HG03378 (cell line): Measurements from ENCODE around the gene GRM5.
A peak's percentile ranks its signal among the peaks of the same experiment; 100 is the strongest.
"Not testable (repeated sequence)": the region's sequence is repeated elsewhere in the genome, so short reads cannot be mapped to it uniquely, and the experiment has no call there.

Experiments used
- ATAC-seq: cut with Tn5 transposase; IDR thresholded peaks from one replicate; pipeline ENCODE4 v1.9.1; 2021; ENCODE audit warnings: mild to moderate bottlenecking, moderate library complexity; ENCODE audit not compliant: unreplicated experiment

Gene GRM5

GRCh38 chr11:89065651-89066201 is at the start of gene GRM5:
Gene GRM5 (minus strand): TSS chr11:89065982. CDS start chr11:89047872, 18,110 bp downstream.
- ATAC-seq: not testable (repeated sequence)

GRCh38 chr11:89097956-89098355 is 32.2 kb upstream of the GRM5 start:
- ATAC-seq: peak; percentile 86

- ATAC-seq: not testable (repeated sequence)
Measured at GRCh38 chr11:89093806-89094205, 28.0 kb upstream of the GRM5 start.

- ATAC-seq: not testable (repeated sequence)
Measured at GRCh38 chr11:89084951-89085350, 19.2 kb upstream of the GRM5 start.

GRCh38 chr11:89070911-89071310 is 5.1 kb upstream of the GRM5 start:
- not testable (repeated sequence) for ATAC-seq

- ATAC-seq: no peak
Measured at GRCh38 chr11:89067264-89067663, 1.5 kb upstream of the GRM5 start.

GRCh38 chr11:89065066-89065465 is 716 bp downstream of the GRM5 start:
- no peak for ATAC-seq

GRCh38 chr11:89063481-89063951 is 2.3 kb downstream of the GRM5 start:
- ATAC-seq: not testable (repeated sequence)

- not testable (repeated sequence) for ATAC-seq
Measured at GRCh38 chr11:89062771-89063298, 2.9 kb downstream of the GRM5 start.

GRCh38 chr11:89061839-89062238 is 3.9 kb downstream of the GRM5 start:
- ATAC-seq: not testable (repeated sequence)

- not testable (repeated sequence) for ATAC-seq
Measured at GRCh38 chr11:89057406-89057805, 8.4 kb downstream of the GRM5 start.

GRCh38 chr11:89052220-89052619 is 13.6 kb downstream of the GRM5 start:
- no peak for ATAC-seq

- ATAC-seq: not testable (repeated sequence)
Measured at GRCh38 chr11:89047159-89047558, 18.6 kb downstream of the GRM5 start.

GRCh38 chr11:89043861-89044588 is 21.8 kb downstream of the GRM5 start:
- not testable (repeated sequence) for ATAC-seq

- not testable (repeated sequence) for ATAC-seq
Measured at GRCh38 chr11:89029671-89030070, 36.1 kb downstream of the GRM5 start.

GRCh38 chr11:89021339-89021738 is 44.4 kb downstream of the GRM5 start:
- ATAC-seq: no peak

- not testable (repeated sequence) for ATAC-seq
Measured at GRCh38 chr11:89019827-89020547, 45.8 kb downstream of the GRM5 start.

- ATAC-seq: no peak
Measured at GRCh38 chr11:89016214-89016613, 49.6 kb downstream of the GRM5 start.

- no peak for ATAC-seq
Measured at GRCh38 chr11:89015614-89016013, 50.2 kb downstream of the GRM5 start.

- ATAC-seq: not testable (repeated sequence)
Measured at GRCh38 chr11:89000852-89001251, 64.9 kb downstream of the GRM5 start.

- ATAC-seq: no peak
Measured at GRCh38 chr11:88979641-88980040, 86.1 kb downstream of the GRM5 start.
